ENCODE results near the gene IKZF5. TPM values are rescaled to one million over a fixed set of nuclear protein-coding genes. Genes with fewer than 3 reads are reported as not detected.
A peak's percentile ranks its signal among the peaks of the same experiment; 100 is the strongest.

The IKZF5 gene, protein sequence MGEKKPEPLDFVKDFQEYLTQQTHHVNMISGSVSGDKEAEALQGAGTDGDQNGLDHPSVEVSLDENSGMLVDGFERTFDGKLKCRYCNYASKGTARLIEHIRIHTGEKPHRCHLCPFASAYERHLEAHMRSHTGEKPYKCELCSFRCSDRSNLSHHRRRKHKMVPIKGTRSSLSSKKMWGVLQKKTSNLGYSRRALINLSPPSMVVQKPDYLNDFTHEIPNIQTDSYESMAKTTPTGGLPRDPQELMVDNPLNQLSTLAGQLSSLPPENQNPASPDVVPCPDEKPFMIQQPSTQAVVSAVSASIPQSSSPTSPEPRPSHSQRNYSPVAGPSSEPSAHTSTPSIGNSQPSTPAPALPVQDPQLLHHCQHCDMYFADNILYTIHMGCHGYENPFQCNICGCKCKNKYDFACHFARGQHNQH
- 8.6 TPM for total RNA-seq (2021; ENCODE audit: unreplicated experiment)
- polyA plus RNA-seq (2012; ENCODE audit: insufficient read length), result 5.4 TPM
- Bru-seq, nascent RNA, result percentile 82 among the genes with signal in this experiment
- percentile 85 among the genes with signal in this experiment for BruChase-seq, experiment 1, labeled RNA remaining after a 2-hour chase
- percentile 70 among the genes with signal in this experiment for BruChase-seq, experiment 2, labeled RNA remaining after a 6-hour chase
- long read RNA-seq, full-length matches to known transcripts, result 7 of 13 reads
- long read RNA-seq, partial matches to known transcripts, result 0 of 13 reads
- long read RNA-seq, other reads (novel, unspliced or antisense), result 6 of 13 reads

GRCh38 chr10:123008355-123009104, at the start of gene IKZF5, which contains the start of gene ACADSB:
IKZF5 (minus strand) TSS chr10:123008795; CDS start chr10:122998625, 10,170 bp downstream.
ACADSB (plus strand) TSS chr10:123009006; CDS start chr10:123009030, 24 bp downstream.
- peaks cover 30% of the 10 kb centered on the region for H3K4me1 ChIP-seq (ENCODE audit: control insufficient read depth, insufficient read depth, low read length)
- no peak for TF ChIP-seq TCF7L2 (IDR thresholded peaks at IDR 0.05; ENCODE audit: low read depth, low read length)
- TF ChIP-seq, protein P1, sequence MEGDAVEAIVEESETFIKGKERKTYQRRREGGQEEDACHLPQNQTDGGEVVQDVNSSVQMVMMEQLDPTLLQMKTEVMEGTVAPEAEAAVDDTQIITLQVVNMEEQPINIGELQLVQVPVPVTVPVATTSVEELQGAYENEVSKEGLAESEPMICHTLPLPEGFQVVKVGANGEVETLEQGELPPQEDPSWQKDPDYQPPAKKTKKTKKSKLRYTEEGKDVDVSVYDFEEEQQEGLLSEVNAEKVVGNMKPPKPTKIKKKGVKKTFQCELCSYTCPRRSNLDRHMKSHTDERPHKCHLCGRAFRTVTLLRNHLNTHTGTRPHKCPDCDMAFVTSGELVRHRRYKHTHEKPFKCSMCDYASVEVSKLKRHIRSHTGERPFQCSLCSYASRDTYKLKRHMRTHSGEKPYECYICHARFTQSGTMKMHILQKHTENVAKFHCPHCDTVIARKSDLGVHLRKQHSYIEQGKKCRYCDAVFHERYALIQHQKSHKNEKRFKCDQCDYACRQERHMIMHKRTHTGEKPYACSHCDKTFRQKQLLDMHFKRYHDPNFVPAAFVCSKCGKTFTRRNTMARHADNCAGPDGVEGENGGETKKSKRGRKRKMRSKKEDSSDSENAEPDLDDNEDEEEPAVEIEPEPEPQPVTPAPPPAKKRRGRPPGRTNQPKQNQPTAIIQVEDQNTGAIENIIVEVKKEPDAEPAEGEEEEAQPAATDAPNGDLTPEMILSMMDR (IDR thresholded peaks at IDR 0.05), result no peak
- TF ChIP-seq POLR2AphosphoS5 (IDR thresholded peaks at IDR 0.05; ENCODE audit: low read depth, low read length), result peak; percentile 88
- peak; percentile 95 for TF ChIP-seq SIN3A (IDR thresholded peaks at IDR 0.05; ENCODE audit: borderline replicate concordance, insufficient read depth, low read depth, low read length)
- TF ChIP-seq, protein P2, sequence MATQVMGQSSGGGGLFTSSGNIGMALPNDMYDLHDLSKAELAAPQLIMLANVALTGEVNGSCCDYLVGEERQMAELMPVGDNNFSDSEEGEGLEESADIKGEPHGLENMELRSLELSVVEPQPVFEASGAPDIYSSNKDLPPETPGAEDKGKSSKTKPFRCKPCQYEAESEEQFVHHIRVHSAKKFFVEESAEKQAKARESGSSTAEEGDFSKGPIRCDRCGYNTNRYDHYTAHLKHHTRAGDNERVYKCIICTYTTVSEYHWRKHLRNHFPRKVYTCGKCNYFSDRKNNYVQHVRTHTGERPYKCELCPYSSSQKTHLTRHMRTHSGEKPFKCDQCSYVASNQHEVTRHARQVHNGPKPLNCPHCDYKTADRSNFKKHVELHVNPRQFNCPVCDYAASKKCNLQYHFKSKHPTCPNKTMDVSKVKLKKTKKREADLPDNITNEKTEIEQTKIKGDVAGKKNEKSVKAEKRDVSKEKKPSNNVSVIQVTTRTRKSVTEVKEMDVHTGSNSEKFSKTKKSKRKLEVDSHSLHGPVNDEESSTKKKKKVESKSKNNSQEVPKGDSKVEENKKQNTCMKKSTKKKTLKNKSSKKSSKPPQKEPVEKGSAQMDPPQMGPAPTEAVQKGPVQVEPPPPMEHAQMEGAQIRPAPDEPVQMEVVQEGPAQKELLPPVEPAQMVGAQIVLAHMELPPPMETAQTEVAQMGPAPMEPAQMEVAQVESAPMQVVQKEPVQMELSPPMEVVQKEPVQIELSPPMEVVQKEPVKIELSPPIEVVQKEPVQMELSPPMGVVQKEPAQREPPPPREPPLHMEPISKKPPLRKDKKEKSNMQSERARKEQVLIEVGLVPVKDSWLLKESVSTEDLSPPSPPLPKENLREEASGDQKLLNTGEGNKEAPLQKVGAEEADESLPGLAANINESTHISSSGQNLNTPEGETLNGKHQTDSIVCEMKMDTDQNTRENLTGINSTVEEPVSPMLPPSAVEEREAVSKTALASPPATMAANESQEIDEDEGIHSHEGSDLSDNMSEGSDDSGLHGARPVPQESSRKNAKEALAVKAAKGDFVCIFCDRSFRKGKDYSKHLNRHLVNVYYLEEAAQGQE (IDR thresholded peaks at IDR 0.05; ENCODE audit: insufficient read depth in 1 of 2, low read depth in 2 of 2, low read length in 1 of 2), result 0 out of 4 replicates have a peak, but pooled peaks of 1 of the 2 experiments have one; percentile 54
- H3K9me3 ChIP-seq (ENCODE audit: control insufficient read depth, insufficient read depth, low read depth, low read length), result no peaks in the 10 kb centered on the region
- intact Hi-C loops (cut with micrococcal nuclease; ENCODE audit: unreplicated experiment), result no loop called here
- BruUV-seq (replicated peaks), result no TSS peak
- peak; percentile 92 for DNase-seq (ENCODE audit: low read depth, low spot score)
- POLR2A ChIA-PET, result interaction anchor here (0.5 to 0.6 kb wide), 2 partner anchors 207 to 1025 kb away, joined by 3 to 4 read pairs; no protein-coding TSS in a partner anchor
- CTCF ChIA-PET, result no interaction called here
- peaks cover 3% of the 10 kb centered on the region; the same call in 1 of the 2 replicates for H3K36me3 ChIP-seq (ENCODE audit: control insufficient read depth, insufficient read depth, low read length)
- no peaks in the 10 kb centered on the region for H3K27me3 ChIP-seq (ENCODE audit: control insufficient read depth, insufficient read depth, low read length)
- peak within 1 kb of the TSS; percentile 78 for H3K27ac ChIP-seq (ENCODE audit: low read length)
- ATAC-seq, result peak; percentile 92
- in situ Hi-C loops (cut with HindIII; ENCODE audit: low pct_unique_long_range_greater_than_20kb, low sequenced_read_pairs), result no loop called here
- H3K4me3 ChIP-seq (ENCODE audit: low read depth in 2 of 2, low read length in 2 of 2), result peak within 1 kb of the TSS; percentile 88 to 99

GRCh38 chr10:123057968-123058367, 49.4 kb upstream of the IKZF5 start:
- Histone ChIP-seq H3K36me3 (ENCODE audit: control insufficient read depth, insufficient read depth, low read length) (no peaks in the 10 kb centered on the region), H3K4me1 (ENCODE audit: control insufficient read depth, insufficient read depth, low read length) (no peaks in the 10 kb centered on the region), H3K4me3 (ENCODE audit: low read depth in 2 of 2, low read length in 2 of 2) (no peak overlapping the region), H3K9me3 (ENCODE audit: control insufficient read depth, insufficient read depth, low read depth, low read length) (no peaks in the 10 kb centered on the region), H3K27ac (ENCODE audit: low read length) (no peak overlapping the region), H3K27me3 (ENCODE audit: control insufficient read depth, insufficient read depth, low read length) (no peaks in the 10 kb centered on the region; the same call in 1 of the 2 replicates)
- no peak for DNase-seq (ENCODE audit: low read depth, low spot score)
- TF ChIP-seq, protein P1 (IDR thresholded peaks at IDR 0.05), result no peak
- TF ChIP-seq SIN3A (IDR thresholded peaks at IDR 0.05; ENCODE audit: borderline replicate concordance, insufficient read depth, low read depth, low read length) (no peak), POLR2AphosphoS5 (IDR thresholded peaks at IDR 0.05; ENCODE audit: low read depth, low read length) (no peak), TCF7L2 (IDR thresholded peaks at IDR 0.05; ENCODE audit: low read depth, low read length) (no peak)
- TF ChIP-seq, protein P2 (IDR thresholded peaks at IDR 0.05; ENCODE audit: insufficient read depth in 1 of 2, low read depth in 2 of 2, low read length in 1 of 2), result no peak
- ChIA-PET POLR2A (no interaction called here), CTCF (no interaction called here)
- ATAC-seq, result no peak
- intact Hi-C loops (cut with micrococcal nuclease; ENCODE audit: unreplicated experiment), result no loop called here
- no TSS peak for BruUV-seq (replicated peaks)
- in situ Hi-C loops (cut with HindIII; ENCODE audit: low pct_unique_long_range_greater_than_20kb, low sequenced_read_pairs), result no loop called here
